ENCODE results near the gene FKBP1A. TPM values are rescaled to one million over a fixed set of nuclear protein-coding genes. Genes with fewer than 3 reads are reported as not detected.

The FKBP1A gene
- total RNA-seq, 1 experiment from 2014 or later: 77.9 TPM

GRCh38 chr20:1319051-1319450 lies 73.8 kb downstream of the FKBP1A start:
- peak; percentile 30 for DNase-seq (ENCODE audit: low read depth)

Other genes with a start within 250 kb of the FKBP1A start
- gene TMEM74B, start 208.1 kb downstream of the FKBP1A start, total RNA-seq (2014; rRNA removed; shearing (Covaris generic)): 0.06 TPM in 1 of 2 replicates, not detected in the other
- gene C20orf202, start 189.6 kb downstream of the FKBP1A start, total RNA-seq (2014; rRNA removed; shearing (Covaris generic)): not detected in 2 replicates
- 0.63 and 0.86 TPM in 2 replicates for gene RAD21L1, start 167.0 kb downstream of the FKBP1A start, total RNA-seq (2014; rRNA removed; shearing (Covaris generic))
- 1.6 and 3.0 TPM in 2 replicates for gene SNPH, start 126.8 kb downstream of the FKBP1A start, total RNA-seq (2014; rRNA removed; shearing (Covaris generic))
- 1.3 and 3.7 TPM in 2 replicates for gene SDCBP2, start 63.9 kb downstream of the FKBP1A start, total RNA-seq (2014; rRNA removed; shearing (Covaris generic))
- gene NSFL1C, start 73.8 kb upstream of the FKBP1A start, total RNA-seq (2014; rRNA removed; shearing (Covaris generic)): 45.9 and 54.2 TPM in 2 replicates
- gene SIRPB2, start 98.4 kb upstream of the FKBP1A start, total RNA-seq (2014; rRNA removed; shearing (Covaris generic)): not detected in 2 replicates
- gene SIRPD, start 164.7 kb upstream of the FKBP1A start, total RNA-seq (2014; rRNA removed; shearing (Covaris generic)): not detected in 2 replicates
- gene SIRPB1, start 227.0 kb upstream of the FKBP1A start, total RNA-seq (2014; rRNA removed; shearing (Covaris generic)): 0.06 and 0.11 TPM in 2 replicates

Measured in Daoy (cell line).